HG03558 (cell line): Measurements from ENCODE around the gene BPIFB6.

ENCODE experiments used
- ATAC-seq: cut with Tn5 transposase; IDR thresholded peaks from one replicate; pipeline ENCODE4 v1.9.1; 2021; ENCODE audit warnings: moderate number of reproducible peaks; ENCODE audit not compliant: unreplicated experiment; ENCODE audit errors: extremely low read depth

The BPIFB6 gene

GRCh38 chr20:33031531-33031930 is at the start of gene BPIFB6:
Gene BPIFB6 (plus strand): TSS chr20:33031648. CDS start chr20:33031648, 0 bp downstream.
- ATAC-seq, result no peak

- ATAC-seq, result no peak
These were observed 48.6 kb upstream of the BPIFB6 start for GRCh38 chr20:32982617-32983458.

GRCh38 chr20:32983459-32984112 is 47.9 kb upstream of the BPIFB6 start:
- ATAC-seq, result no peak

- no peak for ATAC-seq
These were observed 47.3 kb upstream of the BPIFB6 start for GRCh38 chr20:32984196-32984595.

- ATAC-seq, result no peak
These were observed 46.7 kb upstream of the BPIFB6 start for GRCh38 chr20:32984631-32985354.

- no peak for ATAC-seq
These were observed 45.9 kb upstream of the BPIFB6 start for GRCh38 chr20:32985596-32985995.

- ATAC-seq, result no peak
These were observed 45.0 kb upstream of the BPIFB6 start for GRCh38 chr20:32986331-32986966.

GRCh38 chr20:32987044-32987825 is 44.2 kb upstream of the BPIFB6 start:
- ATAC-seq, result no peak

GRCh38 chr20:32988008-32988407 is 43.4 kb upstream of the BPIFB6 start:
- ATAC-seq, result no peak

GRCh38 chr20:32989507-32990283 is 41.8 kb upstream of the BPIFB6 start:
- no peak for ATAC-seq

- ATAC-seq, result no peak
These were observed 41.0 kb upstream of the BPIFB6 start for GRCh38 chr20:32990426-32990825.

GRCh38 chr20:32991383-32991782 is 40.1 kb upstream of the BPIFB6 start:
- no peak for ATAC-seq

GRCh38 chr20:32991792-32992641 is 39.4 kb upstream of the BPIFB6 start:
- no peak for ATAC-seq

- no peak for ATAC-seq
These were observed 37.9 kb upstream of the BPIFB6 start for GRCh38 chr20:32993496-32994050.

- ATAC-seq, result no peak
These were observed 35.6 kb upstream of the BPIFB6 start for GRCh38 chr20:32995802-32996201.

- no peak for ATAC-seq
These were observed 34.0 kb upstream of the BPIFB6 start for GRCh38 chr20:32997431-32997830.

GRCh38 chr20:32999603-33000250 is 31.7 kb upstream of the BPIFB6 start:
- ATAC-seq, result no peak
